B cell (primary cell): Measurements from ENCODE around the gene ITIH2. TPM values are rescaled to one million over a fixed set of nuclear protein-coding genes. Genes with fewer than 3 reads are reported as not detected.
"Not testable (repeated sequence)": the region's sequence is repeated elsewhere in the genome, so short reads cannot be mapped to it uniquely, and the experiment has no call there.

Experiments
- ATAC-seq: fragments of 200-7000 bp; cut with Tn5 transposase; one replicate; pipeline ENCODE4 v1.10.0; 2021; ENCODE audit warnings: low read depth, mild to moderate bottlenecking, moderate number of reproducible peaks, moderate library complexity
- CTCF ChIA-PET: fragments of 350-600 bp; sonication (Branson Sonifier 250); formaldehyde crosslinking; loops from one replicate; lab custom pipeline; 2021; ENCODE audit warnings: antibody characterized with exemption, inconsistent platforms; lab: Charles Lee
- POLR2A ChIA-PET: fragments of 350-600 bp; sonication (Branson Sonifier 250); formaldehyde crosslinking; loops from one replicate; lab custom pipeline; 2021; ENCODE audit warnings: antibody characterized with exemption; lab: Charles Lee
- DNase-seq: peaks from one replicate; pipeline ENCODE4 v3.0.0; 2013
- H2AFZ ChIP-seq: 2 replicates; pipeline ENCODE4 v1.6.1; 2012; ENCODE audit warnings: mild to moderate bottlenecking, low read depth, low read length; ENCODE audit not compliant: insufficient read depth, poor library complexity, severe bottlenecking
- H3K27ac ChIP-seq, 2 donors: 1 replicate in 1 of 2; 2 replicates in 1 of 2; pipeline ENCODE4 v1.5.1; 2012 to 2013; ENCODE audit warnings: low read length in 2 of 2, mild to moderate bottlenecking in 2 of 2, moderate library complexity in 1 of 2
- H3K27me3 ChIP-seq, 4 experiments: fragments of 200-600 bp in 1 of 4; sonication (generic) in 1 of 4; replicated peaks in 1 of 4; 1 replicate in 2 of 4; 2 replicates in 2 of 4; pipeline versions ENCODE4 v1.6.1 to v1.7.0; 2013 to 2016; ENCODE audit warnings: low read length in 3 of 4, mild to moderate bottlenecking in 2 of 4, mixed read lengths in 1 of 4, moderate library complexity in 1 of 4; ENCODE audit not compliant: insufficient read depth in 4 of 4, control insufficient read depth in 3 of 4; ENCODE audit errors: control extremely low read depth in 1 of 4
- H3K36me3 ChIP-seq, 2 experiments: replicated peaks in 1 of 2; 1 replicate in 1 of 2; 2 replicates in 1 of 2; pipeline versions ENCODE4 v1.6.1 to v1.7.1; 2013; ENCODE audit warnings: low read length in 1 of 2; ENCODE audit not compliant: insufficient read depth in 2 of 2, control insufficient read depth in 1 of 2; ENCODE audit errors: control extremely low read depth in 1 of 2, extremely low read depth in 1 of 2
- H3K4me1 ChIP-seq, 2 donors: fragments of 200-600 bp in 1 of 2; sonication (generic) in 1 of 2; 1 replicate in 1 of 2; 2 replicates in 1 of 2; pipeline versions ENCODE4 v1.5.1 to v1.6.1; 2013 to 2017; ENCODE audit warnings: low read length in 2 of 2; ENCODE audit not compliant: control insufficient read depth in 2 of 2, insufficient read depth in 2 of 2
- H3K4me2 ChIP-seq: replicated peaks from 2 replicates; pipeline ENCODE3; 2012; ENCODE audit warnings: mild to moderate bottlenecking, low read depth, low read length; ENCODE audit not compliant: poor library complexity, severe bottlenecking
- H3K4me3 ChIP-seq, 5 experiments: fragments of 200-600 bp in 1 of 5; sonication (generic) in 1 of 5; 1 replicate in 3 of 5; 2 replicates in 2 of 5; pipeline versions ENCODE4 v1.5.1 to v1.7.0; 2011 to 2016; ENCODE audit warnings: low read length in 4 of 5, mild to moderate bottlenecking in 4 of 5, low read depth in 2 of 5, control low read depth in 1 of 5, moderate library complexity in 1 of 5; ENCODE audit not compliant: insufficient read depth in 1 of 5; ENCODE audit errors: control extremely low read depth in 1 of 5, extremely low read depth in 1 of 5
- H3K79me2 ChIP-seq: fragments of 200-600 bp; sonication (generic); one replicate; pipeline ENCODE4 v1.6.0; 2016; ENCODE audit warnings: low read length; ENCODE audit not compliant: control insufficient read depth, insufficient read depth
- H3K9ac ChIP-seq: fragments of 200-600 bp; sonication (generic); 2 replicates; pipeline ENCODE4 v1.6.1; 2017; ENCODE audit warnings: mild to moderate bottlenecking, low read length, moderate library complexity
- H3K9me3 ChIP-seq, 3 donors: one replicate each; pipeline versions ENCODE4 v1.6.1 to v1.7.1; 2013; ENCODE audit warnings: low read length in 2 of 3; ENCODE audit not compliant: control insufficient read depth in 2 of 3, insufficient read depth in 1 of 3; ENCODE audit errors: control extremely low read depth in 1 of 3
- H4K20me1 ChIP-seq: 2 replicates; pipeline ENCODE4 v1.6.0; 2012; ENCODE audit warnings: mild to moderate bottlenecking, low read length; ENCODE audit not compliant: insufficient read depth, control insufficient read depth, poor library complexity, severe bottlenecking
- H3K27ac Mint-ChIP-seq: one replicate; pipeline ENCODE4 v1.8.0; 2021; ENCODE audit warnings: mixed read lengths
- H3K27me3 Mint-ChIP-seq: one replicate; pipeline ENCODE4 v1.8.0; 2021; ENCODE audit warnings: mixed read lengths
- H3K4me1 Mint-ChIP-seq: one replicate; pipeline ENCODE4 v1.8.0; 2021; ENCODE audit warnings: mixed read lengths
- H3K4me3 Mint-ChIP-seq: one replicate; pipeline ENCODE4 v1.8.0; 2021; ENCODE audit warnings: mixed read lengths
- H3K9me3 Mint-ChIP-seq: one replicate; pipeline ENCODE4 v1.8.0; 2022; ENCODE audit warnings: mixed read lengths; ENCODE audit not compliant: insufficient read depth
- EZH2 ChIP-seq: IDR thresholded peaks from 2 replicates; pipeline ENCODE4 v1.6.1; 2012; ENCODE audit warnings: borderline replicate concordance, low read depth, mild to moderate bottlenecking, moderate library complexity, low read length; ENCODE audit not compliant: insufficient read depth, poor library complexity, severe bottlenecking
- WGBS: methylation state at CpG from one replicate; pipeline ENCODE4 v1.1.5; 2013; ENCODE audit warnings: missing lambda C conversion rate; ENCODE audit not compliant: insufficient coverage; 5-methylcytosine and 5-hydroxymethylcytosine counted together
- intact Hi-C: fragments of 100-400 bp; cut with micrococcal nuclease; formaldehyde crosslinking; loops from one replicate; pipeline ENCODE4 v1.10.0; 2022
- polyA plus RNA-seq: library from polyadenylated mRNA; depleted of rRNA; stranded (reverse); fragments of >200 nt; gene quantifications from 2 replicates; pipeline ENCODE4 v1.2.3, GENCODE V29; 2012
- total RNA-seq, 2 donors: library from RNA; stranded (reverse); fragments of 120-200 nt in 1 of 2; gene quantifications; 1 replicate in 1 of 2; 2 replicates in 1 of 2; pipeline versions ENCODE4 v1.2.3 to v1.2.4, GENCODE V29; 2013 to 2022
- TF ChIP-seq, protein P1 (sequence below): fragments of 200-600 bp; IDR thresholded peaks from one replicate; pipeline ENCODE4 v1.8.0; 2022; ENCODE audit warnings: antibody characterized with exemption, mild to moderate bottlenecking

Gene ITIH2
- total and polyA plus RNA-seq, 2 donors (not counting 1 experiment from before 2014, with no cell fraction given): not detected

DNA sequence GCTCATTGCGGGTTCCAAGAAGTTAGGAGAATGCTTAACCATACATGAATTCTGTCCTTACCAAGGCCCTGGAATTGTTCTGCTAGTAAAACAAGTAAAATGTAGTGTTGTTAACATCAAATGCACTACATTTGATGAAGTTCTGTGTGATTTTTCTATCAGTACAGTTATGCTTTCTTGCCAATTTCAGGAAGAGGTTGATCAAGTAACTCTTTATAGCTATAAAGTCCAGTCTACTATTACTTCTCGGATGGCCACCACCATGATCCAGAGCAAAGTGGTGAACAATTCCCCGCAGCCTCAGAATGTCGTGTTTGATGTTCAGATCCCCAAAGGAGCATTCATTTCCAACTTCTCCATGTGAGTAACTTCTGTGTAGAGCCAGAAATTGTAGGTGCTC is 5.7 kb downstream of the ITIH2 start:
- Histone ChIP-seq H3K9ac (no peak overlapping the region), H2AFZ (no peak overlapping the region), H3K9me3 (peaks cover 0 to 1% (median 0%) of the 10 kb centered on the region in 3 donors), H3K79me2 (no peaks in the 10 kb centered on the region), H3K27ac (no peak overlapping the region), H3K36me3 (no peaks in the 10 kb centered on the region), H3K4me3 (no peak overlapping the region), H3K4me2 (no peak overlapping the region), H3K4me1 (no peaks in the 10 kb centered on the region), H3K27me3 (peaks cover 0 to 4% (median 0%) of the 10 kb centered on the region in 4 experiments), H4K20me1 (no peaks in the 10 kb centered on the region)
- CTCF ChIA-PET: interaction anchor here (2.2 kb wide), 1 partner anchor 22 kb away, joined by 5 read pairs; no protein-coding TSS in a partner anchor
- POLR2A ChIA-PET: no interaction called here
- intact Hi-C loops: no loop called here
- DNase-seq (no peak), ATAC-seq (no peak)
- H3K4me3 Mint-ChIP-seq: no peak overlapping the region
- H3K27ac Mint-ChIP-seq: no peak overlapping the region
- H3K4me1 Mint-ChIP-seq: no peaks in the 10 kb centered on the region
- peaks cover 43% of the 10 kb centered on the region for H3K27me3 Mint-ChIP-seq
- H3K9me3 Mint-ChIP-seq: peaks cover 2% of the 10 kb centered on the region
- no CpG with 5 or more reads among the region's 4 CpGs for WGBS
- TF ChIP-seq, protein P1, sequence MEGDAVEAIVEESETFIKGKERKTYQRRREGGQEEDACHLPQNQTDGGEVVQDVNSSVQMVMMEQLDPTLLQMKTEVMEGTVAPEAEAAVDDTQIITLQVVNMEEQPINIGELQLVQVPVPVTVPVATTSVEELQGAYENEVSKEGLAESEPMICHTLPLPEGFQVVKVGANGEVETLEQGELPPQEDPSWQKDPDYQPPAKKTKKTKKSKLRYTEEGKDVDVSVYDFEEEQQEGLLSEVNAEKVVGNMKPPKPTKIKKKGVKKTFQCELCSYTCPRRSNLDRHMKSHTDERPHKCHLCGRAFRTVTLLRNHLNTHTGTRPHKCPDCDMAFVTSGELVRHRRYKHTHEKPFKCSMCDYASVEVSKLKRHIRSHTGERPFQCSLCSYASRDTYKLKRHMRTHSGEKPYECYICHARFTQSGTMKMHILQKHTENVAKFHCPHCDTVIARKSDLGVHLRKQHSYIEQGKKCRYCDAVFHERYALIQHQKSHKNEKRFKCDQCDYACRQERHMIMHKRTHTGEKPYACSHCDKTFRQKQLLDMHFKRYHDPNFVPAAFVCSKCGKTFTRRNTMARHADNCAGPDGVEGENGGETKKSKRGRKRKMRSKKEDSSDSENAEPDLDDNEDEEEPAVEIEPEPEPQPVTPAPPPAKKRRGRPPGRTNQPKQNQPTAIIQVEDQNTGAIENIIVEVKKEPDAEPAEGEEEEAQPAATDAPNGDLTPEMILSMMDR: no peak
- TF ChIP-seq EZH2: no peak

DNA sequence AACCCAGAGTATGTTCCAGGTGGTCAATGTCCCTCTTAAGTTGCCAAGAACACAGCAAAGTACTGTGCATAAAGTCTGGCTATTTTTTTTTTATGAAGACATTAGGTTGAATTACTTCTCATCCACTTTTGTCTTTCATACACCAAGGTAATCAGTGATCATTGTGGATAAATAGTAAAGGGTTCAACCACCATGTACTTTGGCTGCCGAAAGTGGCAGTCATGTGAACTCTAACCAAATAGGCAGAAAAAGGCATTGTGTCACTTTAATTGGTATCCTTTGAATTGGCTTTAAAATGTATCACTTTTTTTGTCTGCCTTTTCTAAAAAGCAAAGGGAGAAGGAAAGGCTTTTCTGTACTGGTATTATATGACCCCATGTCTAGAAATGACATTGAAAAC is 7.3 kb downstream of the ITIH2 start:
- ATAC-seq (no peak), DNase-seq (no peak)
- no peak overlapping the region for H3K27ac ChIP-seq
- intact Hi-C loops: no loop called here
- no peak overlapping the region for H2AFZ ChIP-seq
- peaks cover 0 to 1% (median 0%) of the 10 kb centered on the region in 3 donors for H3K9me3 ChIP-seq
- TF ChIP-seq, protein P1: no peak
- TF ChIP-seq EZH2: no peak
- H4K20me1 ChIP-seq: no peaks in the 10 kb centered on the region
- no CpG with 5 or more reads among the region's 1 CpG for WGBS
- ChIA-PET POLR2A (no interaction called here), CTCF (no interaction called here)
- Mint-ChIP-seq H3K27ac (no peak overlapping the region), H3K4me3 (no peak overlapping the region), H3K4me1 (no peaks in the 10 kb centered on the region), H3K27me3 (peaks cover 32% of the 10 kb centered on the region), H3K9me3 (peaks cover 2% of the 10 kb centered on the region)
- no peaks in the 10 kb centered on the region for H3K79me2 ChIP-seq
- no peak overlapping the region for H3K4me3 ChIP-seq
- H3K4me2 ChIP-seq: no peak overlapping the region
- H3K27me3 ChIP-seq: peaks cover 0 to 4% (median 0%) of the 10 kb centered on the region in 4 experiments
- no peaks in the 10 kb centered on the region for H3K36me3 ChIP-seq
- H3K4me1 ChIP-seq: no peaks in the 10 kb centered on the region
- no peak overlapping the region for H3K9ac ChIP-seq

DNA sequence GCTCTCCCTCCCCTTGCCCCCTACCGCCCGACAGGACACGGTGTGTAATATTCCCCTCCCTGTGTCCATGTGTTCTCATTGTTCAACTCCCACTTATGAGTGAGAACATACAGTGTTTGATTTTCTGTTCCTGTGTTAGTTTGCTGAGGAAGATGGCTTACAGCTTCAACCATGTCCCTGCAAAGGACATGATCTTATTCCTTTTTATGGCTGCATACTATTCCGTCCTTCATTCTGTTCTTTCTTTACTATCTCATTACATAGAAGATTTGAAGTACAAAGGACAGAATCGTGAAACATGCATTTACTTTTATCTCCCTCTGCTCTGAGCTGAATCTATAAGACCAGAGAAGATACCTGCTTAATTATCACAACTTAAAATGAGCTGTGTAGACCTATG is 8.0 kb downstream of the ITIH2 start:
- H3K36me3 ChIP-seq, DNase-seq, H3K27ac ChIP-seq, H3K79me2 ChIP-seq, H2AFZ ChIP-seq, H3K9me3 ChIP-seq, H3K27ac Mint-ChIP-seq, H3K4me3 ChIP-seq, H4K20me1 ChIP-seq, H3K4me3 Mint-ChIP-seq, H3K4me2 ChIP-seq, POLR2A ChIA-PET, H3K27me3 ChIP-seq, ATAC-seq, H3K9me3 Mint-ChIP-seq, CTCF ChIA-PET, H3K9ac ChIP-seq, intact Hi-C loops, H3K4me1 Mint-ChIP-seq, H3K4me1 ChIP-seq: not testable (repeated sequence)
- WGBS: no CpG with 5 or more reads among the region's 5 CpGs
- peaks cover 30% of the 10 kb centered on the region for H3K27me3 Mint-ChIP-seq
